BLaER1 (cell line): ENCODE measurements around the gene HS6ST1.

Experiments
- H3K27ac ChIP-seq: shearing (Covaris generic); formaldehyde crosslinking; 2 replicates; pipeline ENCODE4 v1.8.1; 2022
- H3K27me3 ChIP-seq: shearing (Covaris generic); formaldehyde crosslinking; 2 replicates; pipeline ENCODE4 v1.8.1; 2022
- H3K36me3 ChIP-seq: shearing (Covaris generic); formaldehyde crosslinking; 2 replicates; pipeline ENCODE4 v1.8.1; 2022
- H3K4me1 ChIP-seq: shearing (Covaris generic); formaldehyde crosslinking; 2 replicates; pipeline ENCODE4 v1.8.1; 2022
- H3K4me2 ChIP-seq: shearing (Covaris generic); formaldehyde crosslinking; 2 replicates; pipeline ENCODE4 v1.8.1; 2022
- H3K4me3 ChIP-seq: shearing (Covaris generic); formaldehyde crosslinking; 2 replicates; pipeline ENCODE4 v1.8.1; 2022
- H3K9ac ChIP-seq: shearing (Covaris generic); formaldehyde crosslinking; 2 replicates; pipeline ENCODE4 v1.8.1; 2022
- H3K9me3 ChIP-seq: shearing (Covaris generic); formaldehyde crosslinking; 2 replicates; pipeline ENCODE4 v1.8.1; 2022
- H4K20me1 ChIP-seq: shearing (Covaris generic); formaldehyde crosslinking; 2 replicates; pipeline ENCODE4 v1.8.1; 2022
- Cebpa-rat ChIP-seq: shearing (Covaris generic); IDR thresholded peaks from 2 replicates; pipeline ENCODE4 v1.8.1; 2022

The HS6ST1 gene

DNA sequence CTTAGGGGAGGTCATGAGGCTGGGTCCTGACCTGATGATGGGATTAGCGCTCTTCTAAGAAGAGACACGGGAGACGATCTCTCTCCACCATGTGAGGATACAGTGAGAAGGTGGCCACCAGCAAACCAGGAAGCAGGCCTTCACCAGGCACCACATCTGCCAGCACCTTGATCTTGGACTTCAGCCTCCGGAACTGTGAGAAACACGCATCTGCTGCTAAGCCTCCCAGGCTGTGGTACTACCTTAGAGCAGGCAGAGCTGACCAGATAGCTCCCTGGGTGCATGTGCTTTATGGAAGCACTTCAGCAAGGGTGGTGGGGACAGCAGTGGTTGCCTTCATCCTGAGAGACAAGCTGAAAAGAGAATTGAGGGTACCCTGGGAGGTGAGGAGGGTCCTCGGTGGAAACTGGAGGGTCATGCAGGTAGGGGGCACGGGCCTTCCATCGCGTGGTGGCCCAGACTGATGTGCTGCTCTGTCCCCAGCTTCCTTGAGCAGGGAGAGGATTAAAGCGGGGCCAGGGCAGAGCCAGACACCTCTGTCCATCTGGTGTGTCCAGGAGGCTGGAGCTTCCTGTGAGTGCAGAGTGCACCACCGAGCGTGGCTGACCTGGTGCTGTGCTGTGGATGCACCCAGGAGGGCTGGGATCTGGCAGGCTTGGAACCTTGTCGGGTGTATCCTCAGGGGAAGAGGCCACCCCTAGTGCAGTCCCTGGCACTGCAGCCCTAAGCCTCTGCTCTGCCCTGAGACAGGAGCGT is 42.9 kb upstream of the HS6ST1 start:
- H3K4me3 ChIP-seq, result no peak overlapping the region
- TF ChIP-seq Cebpa-rat, result no peak
- H3K9me3 ChIP-seq, result no peaks in the 10 kb centered on the region
- no peaks in the 10 kb centered on the region for H3K36me3 ChIP-seq
- H3K4me1 ChIP-seq, result no peaks in the 10 kb centered on the region
- no peak overlapping the region for H3K4me2 ChIP-seq
- no peak overlapping the region for H3K9ac ChIP-seq
- no peaks in the 10 kb centered on the region for H3K27me3 ChIP-seq
- no peaks in the 10 kb centered on the region for H4K20me1 ChIP-seq
- no peak overlapping the region for H3K27ac ChIP-seq

GRCh38 chr2:128360711-128361110 is 42.0 kb upstream of the HS6ST1 start:
- Histone ChIP-seq H3K4me3 (no peak overlapping the region), H3K9ac (no peak overlapping the region), H4K20me1 (no peaks in the 10 kb centered on the region), H3K4me1 (no peaks in the 10 kb centered on the region), H3K27me3 (no peaks in the 10 kb centered on the region), H3K9me3 (no peaks in the 10 kb centered on the region), H3K4me2 (no peak overlapping the region), H3K27ac (no peak overlapping the region), H3K36me3 (no peaks in the 10 kb centered on the region)
- no peak for TF ChIP-seq Cebpa-rat

DNA sequence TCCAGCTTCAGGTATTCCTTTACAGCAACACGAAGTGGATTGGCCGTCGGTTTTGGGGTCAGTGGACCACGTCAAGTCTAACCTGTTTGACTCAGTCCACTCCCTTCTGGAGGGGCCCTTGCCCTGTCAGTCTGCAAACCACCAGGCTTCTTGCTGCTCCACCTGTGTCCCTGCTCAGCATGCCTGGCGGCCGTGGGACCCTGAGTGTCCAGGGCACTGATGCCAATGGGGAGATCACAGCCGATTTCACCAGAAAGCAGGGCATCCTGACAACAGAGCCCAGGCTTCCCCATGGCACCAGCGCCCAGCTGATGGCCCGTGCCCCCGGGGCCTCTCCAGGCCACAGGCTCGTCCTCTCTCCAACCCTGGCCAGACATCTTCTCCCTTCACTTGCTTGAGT is 41.2 kb upstream of the HS6ST1 start:
- H3K9ac ChIP-seq, result no peak overlapping the region
- H3K4me1 ChIP-seq, result no peaks in the 10 kb centered on the region
- no peaks in the 10 kb centered on the region for H3K9me3 ChIP-seq
- H3K4me3 ChIP-seq, result no peak overlapping the region
- TF ChIP-seq Cebpa-rat, result no peak
- no peaks in the 10 kb centered on the region for H3K36me3 ChIP-seq
- no peaks in the 10 kb centered on the region for H3K27me3 ChIP-seq
- H3K27ac ChIP-seq, result no peak overlapping the region
- H3K4me2 ChIP-seq, result no peak overlapping the region
- H4K20me1 ChIP-seq, result no peaks in the 10 kb centered on the region

DNA sequence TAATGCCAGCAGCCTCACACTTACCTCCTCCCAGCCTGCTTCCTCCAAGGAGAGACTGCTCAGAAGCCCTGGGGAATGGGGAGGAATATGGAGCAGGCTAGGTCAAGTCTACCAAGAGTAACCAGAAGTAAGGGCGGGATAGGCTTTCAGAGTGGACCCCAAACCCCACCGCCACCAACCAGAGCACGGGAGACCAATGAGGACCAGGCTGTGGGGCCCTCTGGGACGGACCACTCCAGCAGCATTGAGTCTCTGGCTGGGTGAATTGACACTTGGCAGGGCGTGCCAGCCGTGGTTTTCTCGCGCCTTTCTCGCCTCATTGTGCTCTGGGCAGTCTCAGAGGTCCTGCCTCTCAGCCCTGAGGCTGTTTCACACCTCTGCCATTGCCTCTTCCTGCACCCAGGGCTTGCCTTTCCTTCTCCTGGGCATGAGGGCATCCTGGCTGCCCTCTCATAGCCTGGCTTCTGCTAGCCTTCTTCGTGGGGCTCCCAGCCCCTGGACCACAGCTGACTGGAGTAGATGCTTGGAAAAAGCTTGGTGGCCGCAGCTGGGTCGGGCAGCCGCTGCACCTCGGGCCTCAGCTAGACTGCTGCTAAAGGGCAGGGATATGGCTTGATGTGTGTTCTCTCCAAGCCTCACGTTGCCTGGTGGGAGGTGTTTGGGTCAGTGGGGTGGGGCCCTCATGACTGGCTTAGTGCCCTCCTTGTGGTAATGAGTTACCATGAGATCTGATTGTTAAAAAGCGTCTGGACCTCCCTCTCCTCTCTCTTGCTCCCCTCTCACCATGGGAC is 40.5 kb upstream of the HS6ST1 start:
- no peak for TF ChIP-seq Cebpa-rat
- Histone ChIP-seq H3K4me1 (peaks cover 2% of the 10 kb centered on the region; the same call in 1 of the 2 replicates), H3K4me2 (no peak overlapping the region), H3K27me3 (no peaks in the 10 kb centered on the region), H3K9me3 (no peaks in the 10 kb centered on the region), H3K9ac (no peak overlapping the region), H3K4me3 (no peak overlapping the region), H3K27ac (no peak overlapping the region), H4K20me1 (no peaks in the 10 kb centered on the region), H3K36me3 (no peaks in the 10 kb centered on the region)

DNA sequence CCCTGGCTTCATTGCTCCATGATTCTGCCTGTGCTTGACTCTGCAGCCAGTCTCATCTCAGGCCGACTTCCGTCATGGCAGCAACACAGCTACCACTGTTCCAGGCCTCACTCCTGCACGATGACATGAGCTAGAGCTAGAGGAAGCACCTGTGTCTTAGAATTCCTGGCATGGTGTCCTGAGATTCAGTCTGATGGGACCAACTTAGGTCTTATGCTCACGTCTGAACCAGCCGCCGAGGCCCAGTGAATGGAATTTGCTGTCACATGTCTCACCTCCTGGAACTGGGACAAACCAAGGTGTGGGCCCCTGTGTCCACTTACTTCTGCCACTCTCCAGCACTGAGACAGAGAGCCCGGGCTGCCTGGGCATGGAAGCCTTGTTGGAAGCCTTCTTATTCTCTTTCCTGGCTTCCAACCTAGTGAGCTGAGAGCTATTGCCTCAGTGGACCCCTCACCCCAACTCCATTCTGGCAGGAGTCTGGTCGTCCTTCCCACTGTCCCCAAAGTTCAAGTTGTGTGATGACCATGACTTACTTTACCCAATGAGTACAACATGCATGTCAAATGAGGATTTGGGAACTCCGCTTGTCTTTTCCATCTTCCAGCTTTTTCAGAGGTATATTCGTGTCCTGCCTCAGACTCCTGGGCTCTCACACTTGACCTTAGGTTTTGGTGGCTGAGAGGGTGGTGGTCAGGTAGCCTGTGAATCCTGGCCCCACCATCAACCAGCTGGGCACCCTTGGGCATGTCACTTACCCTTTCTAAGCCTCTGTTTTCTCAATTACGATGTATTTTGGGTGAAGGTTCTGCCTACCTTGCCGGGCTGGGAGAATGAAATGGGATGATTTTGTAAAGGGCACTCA is 39.1 kb upstream of the HS6ST1 start:
- TF ChIP-seq Cebpa-rat, result no peak
- Histone ChIP-seq H3K36me3 (no peaks in the 10 kb centered on the region), H3K4me1 (peaks cover 4% of the 10 kb centered on the region; the same call in 1 of the 2 replicates), H3K9ac (no peak overlapping the region), H3K9me3 (no peaks in the 10 kb centered on the region), H3K4me2 (no peak overlapping the region), H3K4me3 (no peak overlapping the region), H3K27ac (no peak overlapping the region), H4K20me1 (no peaks in the 10 kb centered on the region), H3K27me3 (no peaks in the 10 kb centered on the region)

DNA sequence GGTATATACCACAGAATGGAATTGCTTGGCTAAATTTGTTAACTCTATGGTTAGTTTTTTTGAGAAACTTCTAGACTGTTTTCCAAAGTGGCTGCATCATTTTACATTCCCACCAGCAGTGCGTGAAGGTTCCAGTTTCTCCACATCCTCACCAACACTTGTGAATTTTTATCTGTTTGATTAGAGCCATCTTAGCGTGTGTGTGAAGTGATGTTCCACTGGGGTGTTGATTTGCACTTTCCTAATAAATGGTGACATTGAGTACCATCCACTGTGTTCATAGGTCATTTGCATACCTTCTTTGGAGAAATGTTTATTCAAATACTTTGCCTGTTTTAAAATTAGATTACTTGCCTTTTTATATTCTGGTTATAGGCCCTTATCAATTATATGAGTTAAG is 37.5 kb upstream of the HS6ST1 start:
- H3K36me3 ChIP-seq, result no peaks in the 10 kb centered on the region
- TF ChIP-seq Cebpa-rat, result no peak

GRCh38 chr2:128354726-128355470 is 36.2 kb upstream of the HS6ST1 start:
- Histone ChIP-seq H4K20me1 (no peaks in the 10 kb centered on the region), H3K36me3 (no peaks in the 10 kb centered on the region), H3K4me2 (no peak overlapping the region), H3K4me3 (no peak overlapping the region), H3K27me3 (no peaks in the 10 kb centered on the region), H3K4me1 (peaks cover 4% of the 10 kb centered on the region; the same call in 1 of the 2 replicates), H3K9ac (no peak overlapping the region), H3K27ac (no peak overlapping the region), H3K9me3 (peaks cover 24% of the 10 kb centered on the region)
- TF ChIP-seq Cebpa-rat, result no peak

More for the DNA sequence above, 37.5 kb upstream of the HS6ST1 start:
- H3K4me1 ChIP-seq, result peaks cover 4% of the 10 kb centered on the region; the same call in 1 of the 2 replicates
- no peak overlapping the region for H3K4me2 ChIP-seq
- H3K4me3 ChIP-seq, result no peak overlapping the region
- H3K27me3 ChIP-seq, result no peaks in the 10 kb centered on the region
- no peak overlapping the region for H3K27ac ChIP-seq
- peaks cover 13% of the 10 kb centered on the region for H3K9me3 ChIP-seq
- no peak overlapping the region for H3K9ac ChIP-seq
- no peaks in the 10 kb centered on the region for H4K20me1 ChIP-seq

GRCh38 chr2:128354161-128354560 is 35.5 kb upstream of the HS6ST1 start:
- Histone ChIP-seq H3K27ac (no peak overlapping the region), H3K27me3 (no peaks in the 10 kb centered on the region), H3K9me3 (peaks cover 28% of the 10 kb centered on the region), H3K36me3 (no peaks in the 10 kb centered on the region), H3K4me2 (no peak overlapping the region), H3K4me3 (no peak overlapping the region), H4K20me1 (no peaks in the 10 kb centered on the region), H3K9ac (no peak overlapping the region), H3K4me1 (peaks cover 4% of the 10 kb centered on the region; the same call in 1 of the 2 replicates)
- TF ChIP-seq Cebpa-rat, result no peak

DNA sequence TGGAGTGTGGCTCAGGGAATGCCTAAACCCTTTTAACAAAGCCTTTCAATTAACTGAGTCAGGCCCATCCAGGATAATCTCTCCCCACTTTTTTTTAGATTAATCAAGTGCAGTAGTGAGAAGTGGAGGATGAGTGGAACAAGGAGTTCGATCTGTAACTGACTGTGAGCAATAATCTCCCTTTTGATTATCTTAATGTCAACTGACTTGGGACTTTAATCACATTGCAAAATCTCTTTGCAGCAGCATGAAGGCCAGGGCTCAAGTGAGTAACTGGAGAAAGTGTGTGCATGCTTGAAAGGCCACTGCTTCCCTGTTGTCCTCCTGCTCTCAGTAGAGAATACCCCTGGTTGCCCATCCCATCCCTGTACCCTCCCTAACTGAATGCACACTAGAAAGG is 32.1 kb upstream of the HS6ST1 start:
- Histone ChIP-seq H3K27me3 (no peaks in the 10 kb centered on the region), H3K9ac (no peak overlapping the region), H4K20me1 (no peaks in the 10 kb centered on the region), H3K4me2 (no peak overlapping the region), H3K4me3 (no peak overlapping the region), H3K36me3 (no peaks in the 10 kb centered on the region), H3K27ac (no peak overlapping the region), H3K9me3 (peaks cover 28% of the 10 kb centered on the region), H3K4me1 (peaks cover 4% of the 10 kb centered on the region; the same call in 1 of the 2 replicates)
- no peak for TF ChIP-seq Cebpa-rat
